ENCODE measurements around the gene OR52M1. TPM values are rescaled to one million over a fixed set of nuclear protein-coding genes. Genes with fewer than 3 reads are reported as not detected.
"Not testable (repeated sequence)": the region's sequence is repeated elsewhere in the genome, so short reads cannot be mapped to it uniquely, and the experiment has no call there.

Gene OR52M1, protein sequence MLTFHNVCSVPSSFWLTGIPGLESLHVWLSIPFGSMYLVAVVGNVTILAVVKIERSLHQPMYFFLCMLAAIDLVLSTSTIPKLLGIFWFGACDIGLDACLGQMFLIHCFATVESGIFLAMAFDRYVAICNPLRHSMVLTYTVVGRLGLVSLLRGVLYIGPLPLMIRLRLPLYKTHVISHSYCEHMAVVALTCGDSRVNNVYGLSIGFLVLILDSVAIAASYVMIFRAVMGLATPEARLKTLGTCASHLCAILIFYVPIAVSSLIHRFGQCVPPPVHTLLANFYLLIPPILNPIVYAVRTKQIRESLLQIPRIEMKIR
- total RNA-seq: not detected

DNA sequence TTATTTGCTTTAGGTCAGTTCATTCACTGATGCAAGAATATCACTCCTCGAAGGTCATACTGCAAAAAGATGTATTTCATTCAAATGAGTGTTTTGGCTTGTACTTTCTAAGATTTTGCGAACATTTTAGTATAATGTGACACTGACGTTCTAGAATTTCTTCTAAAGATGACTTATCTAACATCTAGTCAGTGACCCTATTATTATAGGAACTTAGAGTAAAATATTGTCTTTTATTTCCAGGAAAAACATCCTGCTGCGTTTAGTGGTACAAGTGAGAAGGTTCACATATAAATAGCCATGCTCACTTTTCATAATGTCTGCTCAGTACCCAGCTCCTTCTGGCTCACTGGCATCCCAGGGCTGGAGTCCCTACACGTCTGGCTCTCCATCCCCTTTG, at the start of gene OR52M1:
TSS of gene OR52M1 (plus strand) at position 301 of the 400 bp plus-strand sequence. CDS start at position 301, 0 bp downstream.
- H3K27ac Mint-ChIP-seq: no peak within 1 kb of the TSS
- ATAC-seq (no peak), DNase-seq (ENCODE audit: low spot score in 2 of 2) (no peak)
- no peaks in the 10 kb centered on the region for H3K9me3 Mint-ChIP-seq
- H3K36me3 Mint-ChIP-seq: no peaks in the 10 kb centered on the region

DNA sequence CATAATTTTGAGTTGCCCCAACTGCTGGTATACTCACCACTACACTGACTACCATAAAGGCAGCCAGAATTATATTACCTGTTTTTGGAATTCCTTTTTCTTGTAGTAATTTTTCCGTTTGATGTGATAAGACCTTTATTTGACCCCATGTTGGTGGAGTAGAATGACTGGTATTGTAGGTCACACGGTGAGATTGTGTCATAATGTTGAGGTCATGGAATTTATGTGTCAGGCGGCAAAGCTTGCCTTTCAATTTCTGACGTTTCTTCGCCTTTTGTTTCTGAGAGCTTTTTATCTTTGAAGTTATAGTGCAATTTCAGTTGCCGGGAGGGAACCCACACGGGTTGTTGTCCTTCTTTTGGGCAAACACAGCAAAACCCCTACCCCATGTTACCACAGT, 49.5 kb upstream of the OR52M1 start:
- no peak for DNase-seq (ENCODE audit: low spot score in 2 of 2)
- H3K27ac Mint-ChIP-seq: no peak overlapping the region

DNA sequence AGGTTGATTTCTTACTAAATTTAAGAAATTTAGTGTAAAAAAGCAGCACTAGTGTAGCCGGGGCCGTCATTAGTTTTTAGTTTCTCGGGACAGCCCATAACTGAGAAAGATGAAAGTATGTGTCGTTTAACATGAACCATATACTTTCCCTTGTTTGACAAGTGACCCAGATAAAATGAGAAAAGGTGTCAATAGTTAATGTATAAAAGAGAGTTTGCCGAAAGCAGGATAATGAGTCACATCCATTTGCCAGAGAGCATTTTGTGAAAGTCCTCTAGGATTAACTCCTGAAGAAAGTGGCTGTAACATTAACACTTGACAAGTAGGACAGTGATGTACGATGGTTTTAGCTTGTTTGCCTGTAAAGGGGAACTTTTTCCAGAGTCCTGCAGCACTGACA, 49.0 kb upstream of the OR52M1 start:
- DNase-seq (ENCODE audit: low spot score in 2 of 2): no peak
- Mint-ChIP-seq H3K36me3 (no peaks in the 10 kb centered on the region), H3K9me3 (no peaks in the 10 kb centered on the region), H3K27ac (no peak overlapping the region)
- no peak for ATAC-seq

More for the DNA sequence above, 49.5 kb upstream of the OR52M1 start:
- no peaks in the 10 kb centered on the region for H3K9me3 Mint-ChIP-seq
- H3K36me3 Mint-ChIP-seq: no peaks in the 10 kb centered on the region
- ATAC-seq: no peak

DNA sequence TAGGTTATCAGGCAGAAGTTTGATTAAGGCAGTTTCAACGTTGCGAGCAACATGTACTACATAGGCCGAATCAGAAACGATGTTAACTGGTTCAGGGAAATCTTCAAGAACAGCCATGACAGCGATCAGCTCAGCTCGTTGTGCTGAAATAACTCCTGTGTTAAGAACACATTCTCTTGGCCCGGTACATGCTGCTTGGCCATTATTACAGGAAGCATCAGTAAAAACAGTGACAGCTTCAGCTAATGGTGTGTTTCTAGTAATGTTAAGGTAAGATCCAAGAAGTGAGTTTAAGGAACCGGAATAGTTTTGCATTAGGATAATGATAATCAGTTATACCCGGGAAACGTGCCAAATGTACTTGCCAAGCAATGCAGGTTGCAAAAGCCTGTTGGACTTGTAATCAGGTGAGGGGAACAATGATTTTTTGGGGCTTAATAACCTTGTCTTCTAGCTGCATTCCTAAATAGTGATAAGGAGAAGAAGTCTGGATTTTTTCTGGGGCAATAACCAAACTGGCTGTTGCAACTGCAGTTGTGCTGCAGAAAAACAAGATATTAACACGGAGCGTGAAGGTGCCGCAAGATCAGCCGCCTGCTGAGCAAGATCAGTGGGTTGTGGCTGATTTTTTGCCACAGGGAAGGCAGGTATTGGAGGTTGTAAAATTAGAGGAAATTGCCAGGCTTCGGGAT, 48.3 kb upstream of the OR52M1 start:
- H3K27ac Mint-ChIP-seq: no peak overlapping the region
- no peaks in the 10 kb centered on the region for H3K9me3 Mint-ChIP-seq
- ATAC-seq: no peak
- DNase-seq (ENCODE audit: low spot score in 2 of 2): no peak
- H3K36me3 Mint-ChIP-seq: no peaks in the 10 kb centered on the region

DNA sequence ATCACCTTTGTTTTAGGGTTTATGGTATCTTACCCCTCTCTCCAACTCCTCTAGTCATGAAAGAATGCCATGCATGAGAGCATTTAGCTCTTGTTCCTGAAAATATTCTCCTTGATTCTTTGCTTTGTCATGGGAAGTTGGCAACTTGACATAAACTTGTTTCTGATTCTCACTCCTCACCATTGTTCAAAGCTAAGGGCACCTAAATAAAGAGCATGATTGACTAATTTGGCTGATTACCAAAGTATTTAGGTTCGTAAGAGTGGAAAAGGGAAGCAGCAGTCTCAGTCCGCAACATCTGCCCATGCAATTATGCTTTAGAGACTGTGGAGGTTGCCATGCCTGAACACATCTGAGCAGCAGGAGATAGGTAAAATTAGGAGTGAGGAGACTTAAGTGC, 36.1 kb upstream of the OR52M1 start:
- H3K27ac Mint-ChIP-seq: no peak overlapping the region
- DNase-seq (ENCODE audit: low spot score in 2 of 2) (no peak), ATAC-seq (no peak)
- no peaks in the 10 kb centered on the region for H3K36me3 Mint-ChIP-seq
- no peaks in the 10 kb centered on the region for H3K9me3 Mint-ChIP-seq

DNA sequence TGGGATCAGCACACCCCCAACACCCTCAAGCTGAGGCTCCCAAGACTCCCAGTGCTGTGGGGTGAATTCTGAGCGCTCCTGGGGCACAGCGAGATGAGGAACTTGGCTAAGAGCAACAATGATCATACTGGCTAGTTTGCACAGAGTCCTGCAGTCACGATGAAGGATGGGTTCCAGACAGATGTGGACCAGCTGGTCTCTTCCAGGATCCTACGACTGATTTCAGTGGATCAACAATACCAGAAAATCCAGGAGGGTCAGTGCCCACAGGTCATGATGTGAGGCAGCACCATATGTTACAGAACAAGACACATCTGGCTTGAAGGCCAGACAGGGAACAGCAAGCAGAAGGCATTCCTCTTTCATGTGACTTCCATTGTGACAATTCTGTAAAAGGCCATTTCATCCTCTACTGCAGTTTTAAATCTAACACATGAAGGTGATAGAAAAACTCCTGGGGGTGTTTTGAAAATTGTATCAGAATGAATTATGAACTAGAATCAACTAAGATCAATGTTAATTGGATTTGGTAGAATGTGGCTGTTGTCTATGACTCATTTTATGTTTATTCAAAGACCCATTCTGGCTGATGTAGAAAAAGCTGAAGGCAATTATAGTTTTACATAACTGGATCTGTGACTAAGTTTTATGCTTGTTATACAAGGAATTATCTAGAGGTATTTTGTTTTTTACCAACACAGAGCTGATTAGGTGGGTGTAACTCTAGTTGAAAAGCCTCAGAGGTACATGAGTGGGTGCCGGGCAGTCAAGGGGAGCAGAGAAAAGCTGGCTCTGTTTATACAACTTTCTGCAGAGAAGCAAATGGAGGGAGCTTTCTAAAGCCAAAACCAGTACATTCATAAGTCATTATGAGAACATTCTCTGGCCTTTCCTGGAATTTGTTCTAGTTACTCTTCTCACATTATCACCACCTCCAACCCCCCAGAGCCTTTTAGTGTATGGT, 33.4 kb upstream of the OR52M1 start:
- H3K9me3 Mint-ChIP-seq: no peaks in the 10 kb centered on the region
- DNase-seq (ENCODE audit: low spot score in 2 of 2) (no peak), ATAC-seq (no peak)
- no peaks in the 10 kb centered on the region for H3K36me3 Mint-ChIP-seq
- no peak overlapping the region for H3K27ac Mint-ChIP-seq

DNA sequence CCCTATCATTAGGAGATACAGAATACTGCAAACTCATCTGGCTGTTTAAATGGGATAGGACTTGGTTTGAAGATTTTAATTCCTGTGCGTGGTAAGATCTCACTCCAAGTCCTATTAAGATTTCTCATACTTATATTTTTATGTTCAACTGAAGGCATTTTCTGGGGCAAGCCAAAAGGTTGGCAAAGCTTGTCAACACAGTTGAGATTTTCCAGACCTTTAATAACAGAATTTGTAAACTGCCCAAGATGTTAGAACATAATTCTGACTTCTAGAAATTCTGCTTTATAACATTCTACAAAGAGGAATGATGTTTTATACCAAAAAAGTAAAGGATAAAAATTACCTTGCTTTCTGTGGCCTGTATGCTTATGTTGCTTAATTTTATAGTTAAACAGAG, 30.8 kb upstream of the OR52M1 start:
- no peak for ATAC-seq

DNA sequence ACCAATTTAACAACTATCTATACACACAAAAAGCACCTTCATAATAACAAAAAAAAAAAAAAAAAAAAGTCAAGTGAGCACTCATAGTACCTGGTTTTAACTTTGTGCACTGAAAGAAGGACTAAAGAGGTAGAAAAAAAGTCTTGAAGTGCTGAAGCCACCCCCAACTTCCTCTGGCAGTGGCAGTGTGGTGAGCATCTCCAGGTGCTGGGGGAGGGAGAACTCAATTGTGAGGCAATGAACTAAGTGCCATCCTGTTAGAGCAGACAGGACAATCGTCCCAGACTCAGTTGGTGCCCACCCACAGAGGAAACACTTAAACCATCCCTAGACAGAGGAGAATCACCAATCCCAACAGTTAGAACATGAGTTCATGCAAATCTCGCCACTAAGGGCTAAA, 22.7 kb upstream of the OR52M1 start:
- Mint-ChIP-seq H3K36me3 (no peaks in the 10 kb centered on the region), H3K27ac (no peak overlapping the region), H3K9me3 (no peaks in the 10 kb centered on the region)
- ATAC-seq (no peak), DNase-seq (ENCODE audit: low spot score in 2 of 2) (no peak)

More for the DNA sequence above, 30.8 kb upstream of the OR52M1 start:
- Mint-ChIP-seq H3K9me3 (no peaks in the 10 kb centered on the region), H3K36me3 (no peaks in the 10 kb centered on the region), H3K27ac (no peak overlapping the region)
- DNase-seq (ENCODE audit: low spot score in 2 of 2): no peak

DNA sequence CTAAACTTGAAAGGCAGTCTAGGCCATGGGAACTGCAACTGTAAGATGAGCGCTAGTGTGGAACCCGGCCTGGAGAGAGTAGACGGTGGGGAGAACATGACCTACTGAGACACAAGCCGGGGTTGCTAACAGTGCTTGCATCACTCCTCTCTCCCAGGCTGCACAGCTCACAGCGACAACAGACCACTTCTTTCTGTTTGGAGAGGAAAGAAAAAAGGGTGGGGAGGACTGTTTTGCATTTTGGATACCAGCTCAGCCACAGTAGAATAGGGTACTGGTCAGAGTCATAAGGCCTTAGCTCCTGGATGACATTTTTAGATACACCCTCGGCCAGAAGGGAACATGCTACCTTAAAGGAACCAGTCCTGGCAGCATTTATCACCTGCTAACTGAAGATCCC, 22.2 kb upstream of the OR52M1 start:
- no peaks in the 10 kb centered on the region for H3K9me3 Mint-ChIP-seq
- ATAC-seq: no peak
- H3K27ac Mint-ChIP-seq: no peak overlapping the region
- no peak for DNase-seq (ENCODE audit: low spot score in 2 of 2)
- H3K36me3 Mint-ChIP-seq: no peaks in the 10 kb centered on the region

DNA sequence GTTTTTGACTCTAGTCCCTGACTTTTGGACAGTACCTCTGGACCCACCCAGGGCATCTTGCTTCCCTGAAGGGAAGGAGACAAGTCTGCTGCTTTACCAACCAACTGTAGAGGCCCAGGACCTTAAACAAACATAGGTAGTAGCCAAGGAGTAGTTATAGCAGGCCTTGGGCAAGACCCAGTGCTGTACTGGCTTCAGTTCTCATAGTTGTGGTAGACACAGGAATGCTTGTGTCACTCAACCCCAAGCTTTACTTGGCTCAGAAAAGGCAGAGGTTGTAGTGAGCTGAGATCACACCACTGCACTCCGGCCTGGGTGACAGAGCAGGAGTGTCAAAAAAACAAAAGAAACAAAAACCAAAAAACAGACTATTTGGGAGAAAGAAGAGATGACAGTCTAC, 21.3 kb upstream of the OR52M1 start:
- ATAC-seq (no peak), DNase-seq (ENCODE audit: low spot score in 2 of 2) (no peak)
- Mint-ChIP-seq H3K9me3 (no peaks in the 10 kb centered on the region), H3K36me3 (no peaks in the 10 kb centered on the region), H3K27ac (no peak overlapping the region)

DNA sequence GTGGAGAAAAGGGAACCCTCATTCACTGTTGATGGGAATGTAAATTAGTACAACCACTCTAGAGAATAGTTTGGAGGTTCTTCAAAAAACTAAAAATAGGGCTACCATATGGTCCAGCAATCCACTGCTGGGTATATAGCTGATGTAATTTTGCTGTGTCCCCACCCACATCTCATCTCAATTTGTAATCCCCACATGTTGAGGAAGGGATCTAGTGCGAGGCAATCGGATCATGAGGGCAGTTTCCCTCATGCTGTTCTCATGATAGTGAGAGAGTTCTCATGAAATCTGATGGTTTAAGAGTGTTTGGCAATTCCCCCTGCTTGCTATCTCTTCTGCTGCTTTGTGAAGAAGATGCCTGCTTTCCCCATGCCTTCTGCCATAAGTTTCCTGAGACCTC, 17.1 kb upstream of the OR52M1 start:
- no peak for ATAC-seq
- DNase-seq (ENCODE audit: low spot score in 2 of 2): no peak
- no peaks in the 10 kb centered on the region for H3K9me3 Mint-ChIP-seq
- no peaks in the 10 kb centered on the region for H3K36me3 Mint-ChIP-seq
- H3K27ac Mint-ChIP-seq: no peak overlapping the region

DNA sequence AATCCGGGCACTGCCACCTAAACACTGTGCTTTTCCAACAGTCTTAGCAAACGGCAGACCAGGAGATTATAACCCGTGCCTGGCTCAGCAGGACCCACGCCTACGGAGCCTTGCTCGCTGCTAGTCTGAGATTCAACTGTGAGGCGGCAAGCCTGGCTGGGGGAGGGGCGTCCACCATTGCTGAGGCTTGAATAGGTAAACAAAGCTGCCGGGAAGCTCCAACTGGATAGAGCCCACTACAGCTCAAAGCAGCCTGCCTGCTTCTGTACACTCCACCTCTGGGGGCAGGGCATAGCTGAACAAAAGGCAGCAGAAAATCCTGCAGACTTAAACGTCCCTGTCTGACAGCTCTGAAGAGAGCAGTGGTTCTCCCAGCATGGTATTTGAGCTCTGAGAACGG, 13.3 kb upstream of the OR52M1 start:
- H3K9me3 Mint-ChIP-seq; H3K36me3 Mint-ChIP-seq; H3K27ac Mint-ChIP-seq; ATAC-seq; DNase-seq (ENCODE audit: low spot score in 2 of 2): not testable (repeated sequence)

DNA sequence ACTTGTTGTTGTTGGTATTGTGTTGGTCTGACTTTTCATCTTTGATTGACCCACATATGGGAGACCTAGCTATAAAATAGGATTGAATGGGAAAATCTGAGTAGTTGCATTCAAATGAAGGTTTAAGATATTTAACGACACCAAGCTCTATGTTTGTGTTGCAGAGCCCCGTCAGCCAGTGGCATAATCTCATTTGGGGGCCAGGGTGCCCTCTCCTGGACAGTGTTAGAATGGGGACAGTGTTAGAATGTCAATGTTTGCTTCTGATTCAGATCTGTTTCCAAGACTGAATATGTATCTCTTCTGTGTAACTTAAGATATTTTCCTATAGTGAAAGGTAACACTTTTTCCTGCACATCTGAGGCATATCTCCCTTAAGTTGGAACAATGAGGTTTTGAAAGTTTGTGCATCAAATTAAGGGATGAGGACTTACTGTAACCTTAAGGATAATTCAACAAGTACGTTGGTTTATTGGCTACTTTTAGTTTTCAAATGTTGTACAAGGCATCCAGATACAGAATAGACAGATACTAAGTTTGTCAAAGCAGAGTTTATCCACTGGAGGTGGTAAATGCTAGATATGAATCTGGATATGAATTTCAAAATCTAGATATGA, 5.3 kb upstream of the OR52M1 start:
- peak in 1 of 2 donors; percentile 75 for DNase-seq (ENCODE audit: low spot score in 2 of 2)
- Mint-ChIP-seq H3K36me3 (no peaks in the 10 kb centered on the region), H3K9me3 (no peaks in the 10 kb centered on the region), H3K27ac (no peak overlapping the region)
- peak; percentile 60 to 78 for ATAC-seq

DNA sequence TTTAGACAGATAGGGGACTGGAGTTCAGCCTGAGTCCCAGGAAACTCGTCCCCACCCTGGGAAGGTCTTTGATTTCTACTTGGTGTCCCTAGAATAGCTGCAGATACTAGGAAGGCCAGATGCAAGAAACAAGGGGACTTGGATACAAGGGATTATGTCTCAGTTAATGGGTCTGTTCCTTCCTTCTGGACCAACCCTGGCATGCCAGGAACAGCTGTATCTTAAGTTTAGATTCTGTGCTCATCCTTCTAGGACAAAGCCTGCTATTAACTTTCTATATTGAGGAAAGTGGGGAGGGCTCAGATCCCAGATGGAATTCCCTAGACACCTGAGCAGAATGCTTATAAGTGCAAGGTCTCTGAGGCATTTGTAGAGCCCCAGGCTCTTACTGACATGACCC, 3.9 kb upstream of the OR52M1 start:
- Mint-ChIP-seq H3K9me3 (no peaks in the 10 kb centered on the region), H3K27ac (no peak overlapping the region), H3K36me3 (no peaks in the 10 kb centered on the region)
- ATAC-seq (no peak), DNase-seq (ENCODE audit: low spot score in 2 of 2) (no peak)

DNA sequence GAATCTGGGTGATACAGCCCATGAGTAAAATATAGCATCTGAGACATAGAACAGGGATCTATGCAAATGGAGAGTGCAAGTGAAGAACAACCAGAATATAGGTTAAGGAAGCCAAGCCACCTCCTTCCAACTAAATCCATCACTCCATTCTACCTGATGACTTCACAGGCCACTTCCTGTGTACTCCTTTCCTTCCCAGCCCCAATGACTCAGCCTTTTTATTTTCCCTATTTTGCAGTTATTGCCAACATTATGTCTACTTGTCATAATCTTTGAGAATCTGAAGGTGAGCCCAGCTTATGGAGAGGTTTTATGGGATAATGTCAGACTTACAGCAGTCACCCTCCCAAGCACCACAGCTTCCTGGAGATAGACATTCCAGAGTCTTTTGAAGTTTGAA, 1.4 kb upstream of the OR52M1 start:
- DNase-seq (ENCODE audit: low spot score in 2 of 2) (no peak), ATAC-seq (no peak)

DNA sequence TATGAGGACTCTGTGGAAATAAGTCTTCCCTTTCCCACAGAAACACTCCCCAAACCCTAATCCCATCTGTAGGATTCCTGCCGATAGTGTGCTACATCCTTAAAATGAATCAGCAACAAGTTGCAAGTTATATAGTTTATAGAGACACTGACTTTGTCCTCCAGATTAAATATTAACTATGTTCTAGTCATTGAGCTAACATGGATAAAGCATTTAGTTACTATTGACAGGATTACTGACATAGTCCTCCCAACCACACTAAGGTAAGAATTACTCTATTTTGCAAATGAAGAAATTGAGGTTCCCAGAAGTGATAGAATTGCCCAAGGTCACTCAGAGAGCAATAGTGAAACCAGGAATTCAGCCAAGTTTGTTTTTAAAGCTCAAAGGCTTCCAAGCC, 1.9 kb downstream of the OR52M1 start:
- Mint-ChIP-seq H3K9me3 (peaks cover 0 to 4% of the 10 kb centered on the region in 2 donors), H3K36me3 (peaks cover 0 to 6% of the 10 kb centered on the region in 2 donors), H3K27ac (no peak overlapping the region)
- DNase-seq (ENCODE audit: low spot score in 2 of 2) (no peak), ATAC-seq (no peak)

More for the DNA sequence above, 1.4 kb upstream of the OR52M1 start:
- Mint-ChIP-seq H3K9me3 (no peaks in the 10 kb centered on the region), H3K36me3 (no peaks in the 10 kb centered on the region), H3K27ac (no peak overlapping the region)

DNA sequence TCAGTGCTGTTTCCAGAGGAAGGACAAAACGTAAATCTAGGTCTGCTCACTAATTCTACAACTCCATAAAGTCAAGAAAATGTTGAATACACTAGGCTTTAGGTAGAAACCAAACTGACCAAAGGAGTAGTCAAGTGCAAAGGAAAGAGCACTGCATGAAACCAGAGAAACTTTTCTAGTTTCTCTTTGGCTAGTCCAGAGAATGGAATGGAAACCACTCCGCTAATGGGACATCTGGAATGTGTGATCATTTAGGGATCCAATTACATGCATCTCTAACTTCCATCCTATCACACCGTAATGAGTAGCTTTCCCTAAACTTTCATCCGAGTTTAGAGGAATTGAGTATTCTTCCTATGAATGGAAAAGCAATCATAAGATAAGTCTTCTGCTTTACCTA, 2.4 kb downstream of the OR52M1 start:
- ATAC-seq (no peak), DNase-seq (ENCODE audit: low spot score in 2 of 2) (no peak)
- Mint-ChIP-seq H3K9me3 (peaks cover 0 to 4% of the 10 kb centered on the region in 2 donors), H3K36me3 (peaks cover 0 to 6% of the 10 kb centered on the region in 2 donors), H3K27ac (no peak overlapping the region)

Data from activated naive CD4-positive, alpha-beta T cell treated with anti-CD3 and anti-CD28 coated beads, Interleukin-2, amount 50 U/mL, for 72 hours (primary cell).